ENCODE results near the gene CXCR2.

- TF ChIP-seq CTCF (IDR thresholded peaks at IDR 0.05), result no peak
- no peak for TF ChIP-seq POLR2A (IDR thresholded peaks at IDR 0.05)
- no peak for TF ChIP-seq EP300 (IDR thresholded peaks at IDR 0.05)
- TF ChIP-seq POLR2AphosphoS5 (IDR thresholded peaks at IDR 0.05), result no peak
Measured at GRCh38 chr2:218081063-218081462, 44.8 kb upstream of the CXCR2 start.
